Measurements from ENCODE around the gene ZNF672.
A peak's percentile ranks its signal among the peaks of the same experiment; 100 is the strongest.
"Not testable (repeated sequence)": the region's sequence is repeated elsewhere in the genome, so short reads cannot be mapped to it uniquely, and the experiment has no call there.

ZNF672 gene

DNA sequence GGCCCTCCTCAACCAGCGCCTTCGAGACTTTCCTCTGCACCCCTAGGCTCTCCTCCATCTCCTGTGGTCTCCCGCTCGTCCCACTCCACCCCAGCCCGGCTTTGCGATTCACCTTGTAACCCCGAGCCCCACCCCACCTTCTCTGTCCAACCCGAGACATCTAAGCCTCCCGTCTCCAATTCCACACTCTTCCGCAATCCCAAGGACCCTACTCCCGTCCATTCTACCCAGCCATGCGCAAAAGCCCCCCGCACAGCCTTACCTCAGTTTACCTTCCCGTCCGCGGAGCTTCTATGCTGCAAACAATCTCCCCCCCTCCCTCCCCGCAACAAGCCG, 12.5 kb upstream of the ZNF672 start:
- peak overlapping the region; percentile 86 for H3K4me3 ChIP-seq (ENCODE audit: low read depth, low read length)
- TF ChIP-seq, protein P1, sequence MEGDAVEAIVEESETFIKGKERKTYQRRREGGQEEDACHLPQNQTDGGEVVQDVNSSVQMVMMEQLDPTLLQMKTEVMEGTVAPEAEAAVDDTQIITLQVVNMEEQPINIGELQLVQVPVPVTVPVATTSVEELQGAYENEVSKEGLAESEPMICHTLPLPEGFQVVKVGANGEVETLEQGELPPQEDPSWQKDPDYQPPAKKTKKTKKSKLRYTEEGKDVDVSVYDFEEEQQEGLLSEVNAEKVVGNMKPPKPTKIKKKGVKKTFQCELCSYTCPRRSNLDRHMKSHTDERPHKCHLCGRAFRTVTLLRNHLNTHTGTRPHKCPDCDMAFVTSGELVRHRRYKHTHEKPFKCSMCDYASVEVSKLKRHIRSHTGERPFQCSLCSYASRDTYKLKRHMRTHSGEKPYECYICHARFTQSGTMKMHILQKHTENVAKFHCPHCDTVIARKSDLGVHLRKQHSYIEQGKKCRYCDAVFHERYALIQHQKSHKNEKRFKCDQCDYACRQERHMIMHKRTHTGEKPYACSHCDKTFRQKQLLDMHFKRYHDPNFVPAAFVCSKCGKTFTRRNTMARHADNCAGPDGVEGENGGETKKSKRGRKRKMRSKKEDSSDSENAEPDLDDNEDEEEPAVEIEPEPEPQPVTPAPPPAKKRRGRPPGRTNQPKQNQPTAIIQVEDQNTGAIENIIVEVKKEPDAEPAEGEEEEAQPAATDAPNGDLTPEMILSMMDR (IDR thresholded peaks at IDR 0.05; ENCODE audit: borderline replicate concordance, insufficient read depth, low read depth, low read length) = no peak

DNA sequence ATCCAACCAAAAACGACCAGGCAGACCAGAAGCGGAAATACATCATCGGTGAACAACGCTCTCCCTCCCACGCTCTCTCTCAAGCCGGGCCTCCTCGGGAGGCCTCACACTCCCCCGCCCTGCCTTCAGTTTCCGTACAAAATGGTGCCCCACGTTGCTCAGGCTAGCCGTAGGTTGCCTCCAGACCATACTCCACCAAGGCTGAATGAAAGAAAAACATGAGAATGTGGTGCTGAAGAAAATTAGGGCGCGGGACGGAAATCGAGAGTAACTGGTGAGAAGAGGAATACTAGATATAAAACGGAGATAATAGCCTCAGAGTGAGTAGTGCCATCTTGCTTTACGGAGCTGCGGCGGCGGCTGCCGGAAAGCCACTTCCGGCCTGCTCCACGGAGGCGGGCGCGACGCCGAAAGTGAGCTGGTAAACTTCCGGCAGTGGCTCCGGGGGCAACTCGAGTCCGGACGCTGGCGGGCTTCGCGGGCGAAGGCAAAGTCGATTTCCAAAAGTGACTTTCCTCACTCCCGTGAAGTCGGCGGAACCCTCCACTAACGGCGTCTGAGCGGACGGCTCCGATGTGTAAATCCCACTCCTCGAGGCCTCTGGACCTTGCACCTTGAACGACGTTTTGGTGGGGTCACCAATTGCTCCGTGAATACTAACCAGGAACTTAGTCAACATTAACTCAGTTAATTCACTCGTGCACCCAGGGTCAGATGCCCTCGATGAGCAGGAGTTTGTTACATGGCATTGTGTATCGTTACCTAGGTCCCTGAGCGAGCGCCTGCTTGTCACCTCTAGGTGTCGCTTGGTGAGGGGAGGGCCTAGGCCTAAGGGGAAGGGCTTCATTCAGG, 11.9 kb upstream of the ZNF672 start, which contains the start of gene SH3BP5L:
TSS of gene SH3BP5L (minus strand) at position 7 of the 852 bp plus-strand sequence. CDS start 980 bp downstream, outside the sequence.
- peak within 1 kb of the TSS; percentile 86 for H3K4me3 ChIP-seq (ENCODE audit: low read depth, low read length)
- TF ChIP-seq, protein P1 (IDR thresholded peaks at IDR 0.05; ENCODE audit: borderline replicate concordance, insufficient read depth, low read depth, low read length) = peak; percentile 76

DNA sequence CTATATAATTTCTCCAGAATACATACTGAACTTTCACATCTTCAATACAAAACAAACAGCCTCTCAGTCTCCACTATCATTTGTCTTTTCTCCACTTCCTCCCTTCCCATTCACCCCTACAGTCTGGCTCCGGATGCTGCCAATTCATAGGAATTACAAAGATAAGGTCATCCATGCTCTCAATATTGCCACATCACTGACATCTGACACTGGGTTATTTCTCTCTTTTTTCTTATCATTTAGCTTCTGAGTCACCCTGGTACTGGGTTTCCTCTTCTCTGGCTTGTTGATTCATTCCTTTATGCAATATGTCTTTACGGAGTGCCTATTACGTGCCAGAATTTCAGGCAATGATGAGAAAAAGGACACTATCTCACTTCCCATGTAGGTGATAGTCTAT, 9.2 kb upstream of the ZNF672 start:
- no peak overlapping the region for H3K4me3 ChIP-seq (ENCODE audit: low read depth, low read length)
- TF ChIP-seq, protein P1 (IDR thresholded peaks at IDR 0.05; ENCODE audit: borderline replicate concordance, insufficient read depth, low read depth, low read length) = no peak

DNA sequence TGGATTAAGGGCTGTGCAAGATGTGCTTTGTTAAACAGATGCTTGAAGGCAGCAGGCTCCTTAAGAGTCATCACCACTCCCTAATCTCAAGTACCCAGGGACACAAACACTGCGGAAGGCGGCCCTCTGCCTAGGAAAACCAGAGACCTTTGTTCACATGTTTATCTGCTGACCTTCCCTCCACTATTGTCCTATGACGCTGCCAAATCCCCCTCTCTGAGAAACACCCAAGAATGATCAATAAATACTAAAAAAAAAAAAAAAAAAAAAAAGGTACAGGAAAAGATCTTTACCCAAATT, 7.4 kb upstream of the ZNF672 start:
- H3K4me3 ChIP-seq (ENCODE audit: low read depth, low read length) = not testable (repeated sequence)

DNA sequence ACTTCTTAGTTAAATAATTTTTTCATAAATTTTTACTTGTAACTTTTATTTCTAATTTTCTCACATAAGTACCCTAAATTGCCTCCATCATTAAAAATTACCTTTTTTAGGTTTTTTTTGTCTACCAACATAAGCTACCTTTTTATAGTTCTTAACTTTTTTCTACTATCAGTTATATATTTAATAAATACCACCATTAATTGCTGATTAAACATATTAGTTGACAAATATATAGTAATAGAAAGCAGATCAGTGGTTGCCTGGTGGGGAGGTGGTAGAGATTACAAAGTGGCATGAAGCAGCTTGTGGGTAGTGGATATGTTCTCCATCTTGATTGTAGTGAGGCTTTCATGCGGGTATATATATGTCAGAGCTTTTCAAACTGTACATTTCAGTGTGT, 6.2 kb upstream of the ZNF672 start:
- no peak overlapping the region for H3K4me3 ChIP-seq (ENCODE audit: low read depth, low read length)
- TF ChIP-seq, protein P1 (IDR thresholded peaks at IDR 0.05; ENCODE audit: borderline replicate concordance, insufficient read depth, low read depth, low read length) = no peak

DNA sequence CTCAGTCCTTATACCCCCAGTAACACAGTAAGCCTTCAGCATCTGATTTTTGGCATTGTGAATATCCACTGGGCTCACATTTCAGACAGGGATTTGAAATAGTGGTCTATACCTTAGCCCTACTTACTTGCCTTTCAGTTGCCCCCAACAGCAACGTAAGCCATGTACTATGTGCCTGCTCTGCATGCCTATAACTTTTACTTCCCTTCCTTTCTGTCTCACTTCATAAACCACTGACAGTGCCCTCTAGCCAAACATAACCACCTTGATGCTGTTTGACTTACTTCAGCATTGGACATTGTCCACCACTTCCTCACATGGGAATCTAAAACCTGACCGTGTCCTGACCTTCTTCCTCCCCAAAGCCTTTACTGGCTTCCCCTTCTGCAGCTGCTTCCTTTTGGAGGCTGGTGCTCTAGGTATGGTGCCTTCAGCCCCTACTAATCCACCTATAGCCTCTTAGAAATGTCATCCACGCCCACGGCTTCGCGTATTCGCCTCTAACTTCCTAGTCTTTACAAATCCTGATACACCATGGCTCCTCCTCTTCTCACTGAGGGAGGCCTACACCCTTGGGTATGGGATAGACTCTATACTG, 3.6 kb upstream of the ZNF672 start:
- TF ChIP-seq, protein P1 (IDR thresholded peaks at IDR 0.05; ENCODE audit: borderline replicate concordance, insufficient read depth, low read depth, low read length) = no peak
- H3K4me3 ChIP-seq (ENCODE audit: low read depth, low read length) = no peak overlapping the region

DNA sequence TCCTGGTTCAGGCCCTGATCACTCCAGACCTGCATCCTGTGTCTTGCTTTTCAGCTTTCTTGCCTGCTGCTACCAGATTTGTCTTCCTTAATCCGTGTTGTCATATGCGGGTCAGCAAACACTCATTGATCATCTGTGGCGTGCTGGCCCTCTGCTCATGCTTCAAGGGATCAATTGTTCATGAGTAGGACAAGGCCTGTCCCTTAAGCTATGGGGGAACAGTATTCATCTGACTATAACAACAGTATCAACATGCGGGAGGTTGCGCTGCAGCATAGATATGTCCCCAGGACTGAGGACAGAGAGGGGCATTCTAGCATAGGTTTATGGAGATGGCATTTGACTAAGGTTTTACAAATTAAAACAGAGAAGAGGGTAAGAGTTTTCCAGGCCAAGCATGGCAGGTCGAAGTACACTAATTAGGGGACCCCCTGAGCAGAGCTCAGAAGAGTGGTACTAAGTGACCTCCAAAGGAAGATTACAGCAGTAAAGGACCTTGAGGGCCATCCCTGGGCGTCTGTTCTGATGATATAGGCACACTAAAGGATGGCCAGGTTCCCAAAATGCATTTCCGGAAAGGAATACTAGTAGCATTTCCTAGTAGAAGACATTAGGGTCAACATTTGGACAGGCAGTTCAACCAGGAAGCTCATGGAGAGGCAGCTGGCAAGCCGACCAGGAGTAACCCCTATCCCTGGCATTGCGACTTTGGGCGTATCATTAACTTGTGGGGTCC, 811 bp upstream of the ZNF672 start:
- TF ChIP-seq, protein P1 (IDR thresholded peaks at IDR 0.05; ENCODE audit: borderline replicate concordance, insufficient read depth, low read depth, low read length) = no peak
- peak overlapping the region; percentile 100 for H3K4me3 ChIP-seq (ENCODE audit: low read depth, low read length)

Measured in GM12875 (cell line).